ENCODE results near the gene FSTL5.

Gene FSTL5

GRCh38 chr4:162139412-162139811 is 24.4 kb downstream of the FSTL5 start:
- no peak for TF ChIP-seq CTCF (IDR thresholded peaks at IDR 0.05; ENCODE audit: low read depth, low read length, missing control alignments)
- no peak for DNase-seq (ENCODE audit: low read depth)
- in situ Hi-C loops (cut with HindIII; ENCODE audit: low sequenced_read_pairs), result no loop called here
- no peak overlapping the region for H3K4me3 ChIP-seq (ENCODE audit: low read depth, low read length)

DNA sequence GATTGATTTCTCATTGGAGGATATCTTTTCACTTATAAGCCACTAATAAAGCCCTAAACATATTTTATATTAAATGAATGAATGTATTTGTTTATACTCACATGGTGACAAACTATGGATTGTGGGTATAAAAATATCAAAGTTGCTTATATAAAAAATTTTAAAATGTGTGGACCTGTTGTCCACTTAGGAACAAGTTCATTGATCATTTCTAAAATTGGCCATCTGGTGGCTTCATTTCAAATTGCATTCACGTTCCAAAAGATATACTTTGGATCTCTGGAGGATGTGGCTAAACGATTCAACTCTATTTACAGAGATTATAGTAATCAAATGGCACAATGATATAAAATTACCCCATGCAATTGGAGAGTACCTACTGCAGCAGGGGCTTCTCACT is 32.5 kb downstream of the FSTL5 start:
- in situ Hi-C loops (cut with HindIII; ENCODE audit: low sequenced_read_pairs), result no loop called here
- TF ChIP-seq CTCF (IDR thresholded peaks at IDR 0.05; ENCODE audit: low read depth, low read length, missing control alignments), result peak; percentile 19
- no peak for DNase-seq (ENCODE audit: low read depth)
- no peak overlapping the region for H3K4me3 ChIP-seq (ENCODE audit: low read depth, low read length)

DNA sequence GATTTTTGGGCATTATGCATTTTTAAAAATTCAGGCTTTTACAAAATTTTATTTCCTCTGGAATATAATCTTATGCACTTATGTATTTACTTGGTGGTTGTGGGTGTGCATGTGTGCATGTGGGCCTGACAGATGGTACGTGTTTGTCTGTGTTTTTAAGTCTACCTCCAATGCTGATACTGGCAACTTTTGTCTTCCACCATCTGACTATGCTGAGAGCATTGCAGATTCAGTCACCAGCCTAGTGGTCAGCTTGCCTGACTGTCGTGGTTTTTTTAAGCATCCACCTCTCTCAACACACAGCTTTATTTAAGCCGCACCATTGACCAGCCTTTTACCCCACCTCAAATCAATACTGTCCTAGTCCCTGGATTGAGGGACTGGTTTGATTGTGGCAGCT is 37.1 kb downstream of the FSTL5 start:
- no peak for TF ChIP-seq CTCF (IDR thresholded peaks at IDR 0.05; ENCODE audit: low read depth, low read length, missing control alignments)
- no peak overlapping the region for H3K4me3 ChIP-seq (ENCODE audit: low read depth, low read length)
- no peak for DNase-seq (ENCODE audit: low read depth)
- in situ Hi-C loops (cut with HindIII; ENCODE audit: low sequenced_read_pairs), result no loop called here

GRCh38 chr4:162117051-162117450 is 46.7 kb downstream of the FSTL5 start:
- H3K4me3 ChIP-seq (ENCODE audit: low read depth, low read length), result no peak overlapping the region
- in situ Hi-C loops (cut with HindIII; ENCODE audit: low sequenced_read_pairs), result no loop called here
- TF ChIP-seq CTCF (IDR thresholded peaks at IDR 0.05; ENCODE audit: low read depth, low read length, missing control alignments), result no peak
- DNase-seq (ENCODE audit: low read depth), result no peak

DNA sequence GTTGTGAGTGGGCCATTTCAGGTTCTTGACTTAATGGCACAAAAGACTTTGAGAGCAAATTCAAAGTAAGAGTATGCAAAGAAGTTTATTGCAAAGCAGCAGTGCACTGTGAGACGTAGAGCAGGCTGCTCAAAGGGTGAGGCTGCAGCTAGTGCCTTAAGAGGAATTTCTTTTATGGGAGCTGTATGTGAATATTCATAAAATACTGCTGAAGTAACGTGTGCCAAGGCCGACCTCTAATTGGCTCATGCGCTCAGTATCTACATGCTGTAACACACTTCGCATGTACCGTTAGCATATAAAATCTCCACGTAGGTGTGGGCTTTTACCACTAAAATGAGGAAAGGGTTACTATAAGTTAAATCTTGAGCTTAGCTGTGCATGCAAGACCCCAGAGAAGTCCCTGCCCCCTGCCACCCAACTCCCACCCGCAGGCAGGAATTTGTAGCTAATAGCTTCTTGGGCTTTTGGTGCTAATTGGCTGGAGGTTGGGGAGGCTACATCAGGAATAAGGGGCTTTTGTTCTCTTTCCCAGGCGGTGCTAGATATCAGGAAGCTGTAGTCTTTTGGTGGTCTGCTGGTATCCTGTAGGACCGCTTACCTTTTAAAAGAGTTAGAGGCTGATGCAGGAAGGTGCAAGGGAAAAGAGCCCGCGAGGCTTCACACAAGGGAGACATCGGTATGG is 47.6 kb downstream of the FSTL5 start:
- no peak overlapping the region for H3K4me3 ChIP-seq (ENCODE audit: low read depth, low read length)
- DNase-seq (ENCODE audit: low read depth), result no peak
- no peak for TF ChIP-seq CTCF (IDR thresholded peaks at IDR 0.05; ENCODE audit: low read depth, low read length, missing control alignments)
- in situ Hi-C loops (cut with HindIII; ENCODE audit: low sequenced_read_pairs), result no loop called here

DNA sequence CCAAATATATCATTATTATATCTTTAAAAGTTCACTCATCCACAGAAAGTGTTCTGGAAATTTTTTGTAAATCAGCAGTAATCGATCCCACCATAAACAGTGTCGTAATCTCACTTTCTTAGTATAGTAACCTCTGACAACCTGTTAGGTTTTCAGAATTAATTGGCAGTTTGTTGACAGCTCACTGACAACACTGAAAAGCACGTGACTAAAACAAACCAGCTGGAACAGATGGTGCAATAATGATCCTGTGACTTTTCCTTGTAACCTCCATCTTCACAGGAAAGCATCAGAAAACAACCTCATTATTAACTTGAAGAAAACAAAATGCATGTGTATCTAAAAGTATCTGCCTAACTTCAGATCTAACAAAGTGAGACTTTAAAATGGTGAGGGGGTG is 48.5 kb downstream of the FSTL5 start:
- TF ChIP-seq CTCF (IDR thresholded peaks at IDR 0.05; ENCODE audit: low read depth, low read length, missing control alignments), result no peak
- no peak overlapping the region for H3K4me3 ChIP-seq (ENCODE audit: low read depth, low read length)
- in situ Hi-C loops (cut with HindIII; ENCODE audit: low sequenced_read_pairs), result no loop called here
- DNase-seq (ENCODE audit: low read depth), result no peak
